GM21447 (cell line): Measurements from ENCODE around the gene ZNF331.

Source experiments
- ATAC-seq: cut with Tn5 transposase; IDR thresholded peaks from one replicate; pipeline ENCODE4 v1.9.1; 2021; ENCODE audit not compliant: unreplicated experiment

The ZNF331 gene

DNA sequence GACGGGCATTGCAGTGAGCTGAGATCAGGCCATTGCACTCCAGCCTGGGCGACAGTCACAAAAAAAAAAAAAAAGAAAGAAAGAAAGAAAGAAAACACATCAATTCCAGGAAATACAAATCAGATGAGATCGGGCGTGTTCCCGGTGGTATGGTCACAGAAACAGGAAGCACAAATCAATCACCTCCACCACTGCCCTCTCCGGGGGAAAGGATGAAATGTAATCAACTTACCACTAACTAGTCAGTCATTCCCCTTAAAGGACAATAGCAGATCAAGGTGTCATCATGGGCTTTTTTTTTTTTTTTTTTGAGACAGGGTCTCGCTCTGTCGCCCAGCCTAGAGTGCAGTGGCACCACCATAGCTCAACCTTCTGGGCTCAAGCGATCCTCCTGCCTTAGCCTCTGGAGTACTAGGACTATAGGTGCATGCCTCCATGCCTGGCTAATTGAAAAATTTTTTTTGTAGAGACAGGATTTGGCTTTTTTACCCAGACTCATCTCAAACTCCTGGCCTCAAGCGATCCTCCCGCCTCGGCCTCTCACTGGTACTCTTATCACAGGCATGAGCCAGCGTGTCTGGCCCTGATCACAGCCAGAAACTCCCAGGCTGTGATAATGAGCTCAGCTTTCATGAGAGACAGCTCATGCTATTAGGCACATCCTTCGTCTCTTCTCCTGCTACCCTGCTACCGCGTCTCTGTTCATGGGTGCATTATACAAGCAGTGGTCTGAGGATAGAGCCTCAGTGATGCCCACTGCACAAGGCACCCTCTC is 87.0 kb downstream of the ZNF331 start:
- no peak for ATAC-seq

DNA sequence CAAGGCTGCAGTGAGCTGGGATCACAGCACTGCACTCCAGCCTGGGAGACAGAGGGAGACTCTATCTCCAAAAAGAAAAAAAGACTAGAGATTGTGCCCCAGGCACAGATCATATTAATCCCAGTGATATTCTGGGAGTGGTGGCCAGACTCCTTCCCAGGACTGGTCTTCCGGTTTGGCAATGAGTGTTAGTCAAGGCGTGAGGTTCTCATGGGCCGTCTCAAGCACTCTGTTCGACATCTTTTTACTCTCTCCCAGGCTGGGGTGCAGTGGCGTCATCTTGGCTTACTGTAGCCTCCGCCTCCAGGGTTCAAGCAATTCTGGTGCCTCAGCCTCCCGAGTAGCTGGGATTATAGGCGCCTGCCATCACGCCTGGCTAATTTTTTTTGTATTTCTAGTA is 88.5 kb downstream of the ZNF331 start:
- no peak for ATAC-seq

DNA sequence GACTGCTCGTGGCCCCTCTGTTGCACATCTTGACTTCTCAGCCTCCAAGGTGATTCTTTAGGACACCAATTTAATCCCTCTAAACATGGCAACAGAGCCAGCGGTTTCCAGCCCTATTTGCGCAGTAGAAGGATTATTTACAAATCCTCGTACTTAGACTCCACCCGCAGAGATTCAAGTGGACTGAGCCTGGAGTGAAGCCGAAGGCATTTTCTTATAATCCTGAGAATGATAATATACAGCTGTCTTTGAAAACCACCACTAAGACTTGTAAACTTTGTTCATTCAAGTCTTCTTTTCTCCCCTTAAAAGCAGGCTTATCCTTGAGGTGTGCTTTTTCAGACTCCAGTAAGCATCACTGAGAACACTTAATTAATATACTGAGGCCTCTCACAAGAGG is 89.0 kb downstream of the ZNF331 start:
- no peak for ATAC-seq
